GM19324 (cell line): Measurements from ENCODE around the gene CDK5R1.
"Not testable (repeated sequence)": the region's sequence is repeated elsewhere in the genome, so short reads cannot be mapped to it uniquely, and the experiment has no call there.

ENCODE experiments used
- ATAC-seq: cut with Tn5 transposase; IDR thresholded peaks from one replicate; pipeline ENCODE4 v1.9.1; 2021; ENCODE audit warnings: mild to moderate bottlenecking, moderate library complexity; ENCODE audit not compliant: unreplicated experiment, low FRiP score

Gene CDK5R1

DNA sequence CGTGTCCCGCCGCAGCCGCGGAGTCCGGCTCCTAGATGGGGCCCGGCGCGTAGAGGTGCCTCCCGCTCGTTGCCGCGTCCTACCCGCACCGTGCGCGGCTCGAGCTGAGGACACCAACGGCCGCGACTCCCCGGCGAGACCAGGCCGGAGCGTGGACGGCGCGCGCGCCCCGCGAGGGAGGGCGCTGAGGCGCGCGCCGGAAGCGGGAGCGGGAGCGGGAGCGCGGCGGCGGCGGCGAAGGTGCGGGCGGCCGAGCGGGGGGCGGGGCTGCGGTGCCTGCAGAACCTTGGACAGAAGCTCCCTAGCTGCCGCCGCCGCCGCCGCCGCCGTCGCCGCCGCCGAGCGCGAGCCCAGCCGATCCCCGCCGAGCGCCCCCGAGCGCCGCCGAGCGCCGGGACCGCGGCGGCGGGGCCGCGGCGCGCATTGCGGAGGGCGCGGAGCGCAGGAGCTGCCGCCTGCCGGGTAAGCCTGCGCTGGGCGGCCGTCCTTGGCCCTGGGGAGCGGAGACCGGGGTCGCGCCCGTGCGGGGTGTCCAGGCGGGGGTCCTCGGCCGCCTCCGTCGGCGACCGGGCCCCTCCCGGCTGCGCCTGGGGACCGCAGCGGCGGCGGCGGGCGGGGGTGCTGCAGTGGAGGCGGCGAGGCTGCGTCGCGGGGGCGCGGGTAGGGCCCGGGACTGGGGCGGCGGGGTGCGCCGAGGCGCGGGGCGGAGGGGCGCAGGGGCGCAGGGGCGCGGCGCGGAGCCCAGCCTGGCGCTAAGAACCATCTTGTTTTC is at the start of gene CDK5R1:
Gene CDK5R1 (plus strand): TSS at position 293 of the 772 bp plus-strand sequence. CDS start 628 bp downstream, outside the sequence.
- ATAC-seq: peak; percentile 33

DNA sequence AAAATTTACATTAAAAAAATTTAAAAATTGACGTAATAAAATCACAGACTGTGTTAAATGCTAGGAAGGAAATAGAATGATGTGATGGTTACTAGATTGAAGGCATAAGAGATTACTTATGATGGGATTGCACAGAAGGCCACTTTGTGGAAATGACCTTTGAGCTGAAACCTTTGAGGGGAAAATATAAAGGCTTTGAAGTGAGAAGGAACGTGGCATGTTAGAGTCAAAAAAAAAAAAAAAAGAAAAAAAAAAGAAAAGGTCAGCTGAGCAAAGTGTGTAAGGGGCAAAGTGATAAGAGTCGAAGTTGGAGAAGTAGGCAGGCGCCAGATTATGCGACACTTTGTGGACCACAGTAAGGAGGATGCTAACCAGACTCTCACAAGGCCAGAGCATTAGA is 46.1 kb upstream of the CDK5R1 start:
- no peak for ATAC-seq

DNA sequence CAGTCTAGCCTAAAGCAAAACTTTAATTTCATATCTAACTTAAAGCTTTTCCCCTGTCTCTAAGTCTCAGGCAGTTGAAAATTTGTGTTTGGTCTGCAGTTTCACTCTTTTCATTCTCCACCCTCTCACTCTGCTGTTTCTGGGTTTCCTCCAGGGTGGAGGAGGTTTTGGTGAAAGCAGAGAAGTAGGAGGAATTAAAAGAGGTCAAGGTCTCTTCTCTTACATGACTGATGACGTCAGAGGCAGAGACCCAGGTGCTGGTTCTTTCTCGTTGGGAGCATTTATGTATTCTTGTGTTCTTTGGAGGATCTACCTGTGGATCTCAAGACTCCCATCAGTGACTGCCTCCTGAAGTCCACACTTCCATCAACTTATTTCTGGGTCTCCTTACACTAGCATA is 44.9 kb upstream of the CDK5R1 start:
- ATAC-seq: no peak

DNA sequence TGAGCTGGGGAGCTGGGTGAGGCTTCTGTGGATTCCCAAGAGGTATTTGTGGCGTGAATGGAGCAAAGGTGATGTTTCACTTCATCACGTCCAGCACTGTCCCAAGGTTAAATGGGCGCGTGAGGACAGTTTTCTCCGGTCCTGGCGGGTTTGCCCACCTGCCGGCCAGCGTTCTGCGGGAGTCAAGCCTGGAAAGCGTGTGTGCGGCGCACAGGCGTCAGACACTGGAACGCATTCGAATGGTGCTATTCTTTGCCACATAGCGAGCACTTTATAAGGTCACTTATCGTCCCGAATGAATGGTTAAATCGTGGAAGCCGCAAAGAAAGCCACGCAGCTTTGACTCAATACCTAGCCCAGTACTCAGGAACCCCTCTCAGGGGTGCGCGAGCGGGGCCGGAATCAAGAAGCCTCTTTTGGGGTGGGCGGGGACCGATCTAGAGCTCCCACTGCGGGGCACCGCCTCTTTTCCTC is 42.9 kb upstream of the CDK5R1 start:
- ATAC-seq: no peak

DNA sequence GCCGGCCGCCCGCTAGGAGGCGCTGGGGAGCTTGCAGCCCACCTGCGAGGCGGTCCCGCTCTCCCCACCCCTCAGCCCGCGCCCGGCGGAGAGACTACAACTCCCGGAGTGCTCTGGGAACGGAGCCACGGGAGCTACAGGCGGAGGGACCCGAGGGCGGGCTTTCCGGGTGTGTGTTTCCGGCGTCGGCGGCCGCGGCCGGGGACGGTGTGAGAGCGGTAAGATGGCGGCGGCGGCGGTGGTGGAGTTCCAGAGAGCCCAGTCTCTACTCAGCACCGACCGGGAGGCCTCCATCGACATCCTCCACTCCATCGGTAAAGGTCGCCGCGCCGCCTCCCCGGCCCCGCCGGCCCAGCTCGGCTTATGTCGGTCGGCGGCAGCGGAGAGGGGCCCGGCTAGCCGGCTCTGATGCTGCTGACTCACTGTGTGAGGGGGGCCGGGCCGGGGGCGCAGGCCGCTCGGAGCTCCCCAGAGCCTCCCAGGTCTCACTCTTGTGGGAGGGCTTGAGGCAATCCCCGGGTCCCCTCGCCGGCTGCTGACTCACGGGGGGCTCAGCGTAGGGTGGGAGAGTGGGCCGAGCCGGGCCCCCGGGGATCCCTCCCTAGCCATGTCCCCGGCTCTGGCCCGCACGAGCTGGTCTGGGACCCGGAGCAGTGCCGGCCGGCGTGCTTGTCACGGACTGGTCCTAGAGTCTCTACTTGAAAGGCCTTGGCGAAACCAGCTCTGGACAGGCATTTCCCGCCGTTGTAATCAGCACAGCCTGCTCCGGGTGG is 42.3 kb upstream of the CDK5R1 start, which contains the start of gene PSMD11:
Gene PSMD11 (plus strand): TSS at position 210 of the 773 bp plus-strand sequence. CDS start 14 bp downstream, at position 224.
- ATAC-seq: peak; percentile 94

DNA sequence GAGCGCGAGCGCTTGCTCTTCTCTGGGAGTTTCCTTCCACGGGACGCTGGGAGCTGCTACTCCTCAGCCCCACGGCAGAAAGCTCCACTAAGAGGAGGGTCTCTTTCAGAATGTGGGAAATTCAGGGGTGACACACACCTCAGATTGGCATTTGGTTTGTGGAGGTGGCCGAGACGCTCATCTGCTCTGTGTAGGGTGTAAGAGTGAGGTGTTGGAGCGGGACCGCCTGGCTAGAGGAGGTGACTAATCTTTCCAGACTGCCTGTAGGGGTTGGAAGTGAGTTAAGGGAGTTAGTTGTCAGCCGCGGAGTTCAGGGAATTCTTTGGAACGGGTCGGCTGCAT is 41.7 kb upstream of the CDK5R1 start:
- peak; percentile 5 for ATAC-seq

DNA sequence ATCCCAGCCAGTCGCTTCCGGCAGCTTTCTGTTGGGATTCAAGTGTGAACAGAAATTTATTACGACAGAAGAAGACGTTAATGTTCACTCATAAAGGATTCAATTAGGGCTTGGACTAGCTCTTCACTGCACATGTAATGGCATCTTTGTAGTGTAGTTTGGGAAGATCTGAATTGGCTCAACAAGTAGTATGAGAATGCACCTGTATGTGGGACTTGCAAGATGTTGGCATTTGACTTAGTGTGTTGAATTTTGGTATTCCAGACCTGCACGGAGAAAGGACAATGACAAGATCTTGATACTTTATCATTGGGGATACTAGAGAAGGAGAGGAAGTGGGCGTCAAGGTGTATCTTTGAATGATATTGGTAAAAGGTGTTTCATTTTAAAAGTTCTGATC is 41.3 kb upstream of the CDK5R1 start:
- no peak for ATAC-seq

DNA sequence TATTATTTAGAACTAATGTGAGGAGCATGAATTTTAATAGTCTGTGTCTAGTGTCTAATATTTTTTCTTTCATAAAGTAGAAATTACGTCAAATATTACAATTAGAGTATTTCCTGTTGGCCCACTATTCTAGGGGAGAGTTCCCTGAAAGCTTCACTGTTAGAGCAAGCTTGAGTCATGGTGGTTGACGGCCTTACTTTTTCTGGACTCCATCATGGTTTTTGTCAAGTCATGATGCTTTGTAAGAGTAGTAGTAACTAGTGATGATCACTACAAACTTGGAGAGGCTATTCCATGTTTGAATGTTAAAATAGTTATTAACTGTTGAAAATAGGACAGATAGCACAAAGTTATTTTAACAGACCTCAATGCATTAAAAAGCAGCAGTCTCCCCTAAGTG is 40.8 kb upstream of the CDK5R1 start:
- no peak for ATAC-seq

DNA sequence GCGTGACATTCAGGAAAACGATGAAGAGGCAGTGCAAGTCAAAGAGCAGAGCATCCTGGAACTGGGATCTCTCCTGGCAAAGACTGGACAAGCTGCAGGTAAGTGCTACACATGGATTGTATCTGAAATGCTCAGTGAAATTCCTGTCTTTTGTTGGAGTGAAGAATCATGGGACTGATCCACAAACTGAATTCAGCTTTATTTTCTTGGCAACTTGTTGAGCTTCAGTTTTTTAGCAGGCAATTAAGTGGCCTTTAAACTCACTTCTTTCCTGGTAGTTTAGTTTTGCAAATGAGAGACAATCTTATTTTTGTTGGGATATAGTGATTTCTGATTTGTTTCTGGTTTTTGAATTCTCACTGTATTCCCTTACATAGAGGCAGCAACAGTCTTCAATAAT is 39.8 kb upstream of the CDK5R1 start:
- ATAC-seq: no peak

DNA sequence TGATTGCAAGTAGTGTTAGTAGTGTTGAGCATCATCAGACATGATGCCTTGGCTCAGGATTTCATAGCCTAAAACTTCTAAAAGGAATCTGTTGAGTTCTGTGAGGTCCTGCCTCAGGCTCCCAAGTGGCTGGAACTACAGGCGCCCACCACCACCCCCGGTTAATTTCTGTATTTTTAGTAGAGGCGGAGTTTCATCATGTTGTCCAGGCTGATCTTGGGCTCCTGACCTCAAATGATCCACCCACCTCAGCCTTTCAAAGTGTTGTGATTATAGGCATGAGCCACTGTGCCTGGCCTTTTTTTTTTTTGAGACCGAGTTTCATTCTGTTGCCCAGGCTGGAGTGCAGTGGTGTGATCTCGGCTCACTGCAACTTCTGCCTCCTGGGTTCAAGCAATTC is 36.8 kb upstream of the CDK5R1 start:
- ATAC-seq: no peak

DNA sequence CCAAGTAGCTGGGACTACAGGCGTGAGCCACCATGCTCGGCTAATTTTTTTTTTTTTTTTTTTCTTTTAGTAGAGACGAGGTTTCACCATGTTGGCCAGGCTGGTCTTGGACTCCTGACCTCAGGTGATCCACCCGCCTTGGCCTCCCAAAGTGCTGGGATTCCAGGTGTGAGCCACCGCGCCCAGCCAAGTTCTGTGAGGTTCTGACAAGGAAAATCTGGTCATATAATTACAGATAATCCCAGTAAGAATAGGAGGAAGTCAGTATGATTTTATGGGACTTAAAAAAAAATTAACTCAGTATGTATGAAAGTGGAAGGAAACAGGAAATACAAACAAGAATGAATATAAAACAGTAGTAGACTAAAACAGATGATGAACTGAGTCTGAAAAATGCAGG is 36.4 kb upstream of the CDK5R1 start:
- ATAC-seq: not testable (repeated sequence)

DNA sequence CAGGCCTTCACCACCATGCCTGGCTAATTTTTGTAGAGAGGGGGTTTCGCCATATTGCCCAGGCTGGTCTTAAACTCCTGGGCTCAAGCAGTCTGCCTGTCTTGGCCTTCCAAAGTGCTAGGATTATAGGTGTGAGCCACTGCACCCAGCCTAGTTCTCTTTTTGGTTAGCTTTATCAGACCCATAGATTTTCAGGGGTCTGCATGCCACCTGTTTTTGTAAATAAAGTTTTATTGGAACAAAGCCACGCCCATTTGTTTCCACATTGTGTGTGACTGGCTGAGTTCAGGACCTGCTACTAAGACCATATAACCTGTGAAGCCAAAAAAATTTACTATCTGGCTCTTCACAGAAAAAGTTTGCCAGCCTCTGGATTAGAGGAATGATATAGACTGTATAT is 34.9 kb upstream of the CDK5R1 start:
- ATAC-seq: no peak

DNA sequence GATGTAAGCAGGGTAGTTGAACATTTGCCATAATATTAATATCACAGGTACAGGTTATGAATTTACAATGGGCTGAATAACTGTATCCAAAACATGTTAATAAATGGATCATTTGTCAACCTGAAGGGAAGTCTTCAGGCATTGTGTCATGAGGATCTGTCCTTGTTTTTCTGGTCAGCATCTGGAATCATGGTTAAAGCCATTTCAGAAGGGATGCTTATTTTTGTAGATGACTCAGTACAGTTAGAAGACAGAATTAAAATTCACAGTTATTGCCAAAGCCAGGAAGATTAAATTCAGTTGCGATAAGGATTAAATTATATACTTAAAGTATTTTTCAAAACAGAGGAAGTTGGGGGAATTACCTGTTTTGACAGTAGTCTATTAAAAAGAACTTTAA is 34.5 kb upstream of the CDK5R1 start:
- no peak for ATAC-seq

DNA sequence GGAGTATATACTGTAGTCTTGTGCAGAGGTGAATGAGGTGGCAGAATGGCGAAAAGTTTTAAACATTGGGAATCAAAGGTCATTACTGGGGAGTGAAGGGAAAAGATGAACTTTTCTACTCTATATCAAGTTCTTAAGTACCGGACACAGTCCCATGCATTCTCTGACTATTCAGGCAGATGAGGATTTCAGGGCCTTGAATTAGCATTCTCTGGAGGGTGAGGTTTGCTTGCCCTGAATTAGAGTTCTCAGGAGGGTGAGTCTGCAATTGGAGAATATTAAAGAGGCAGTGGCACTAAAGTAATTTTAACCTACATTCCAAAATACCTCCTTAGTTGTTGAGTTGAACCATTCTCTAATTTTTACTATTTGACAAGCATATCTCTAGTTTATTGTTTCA is 33.4 kb upstream of the CDK5R1 start:
- no peak for ATAC-seq

DNA sequence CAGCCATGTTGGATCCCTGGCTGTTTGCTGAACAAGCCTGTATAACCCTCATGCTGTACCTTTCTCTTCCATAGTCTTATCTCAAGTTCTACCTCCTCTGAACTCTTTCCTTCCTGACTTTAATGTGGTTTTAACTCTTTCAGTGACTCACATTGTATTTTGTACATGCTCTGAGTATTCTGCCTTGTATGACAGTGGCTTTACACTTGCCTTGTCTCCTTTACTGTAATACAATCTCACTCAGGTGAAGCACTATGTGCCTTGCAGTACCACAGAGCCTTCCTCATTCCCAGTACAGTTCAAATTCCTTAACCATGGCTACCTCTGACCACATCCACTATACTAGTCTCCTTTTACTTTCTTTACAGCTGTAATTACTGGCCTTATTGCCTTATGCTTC is 28.4 kb upstream of the CDK5R1 start:
- ATAC-seq: no peak

DNA sequence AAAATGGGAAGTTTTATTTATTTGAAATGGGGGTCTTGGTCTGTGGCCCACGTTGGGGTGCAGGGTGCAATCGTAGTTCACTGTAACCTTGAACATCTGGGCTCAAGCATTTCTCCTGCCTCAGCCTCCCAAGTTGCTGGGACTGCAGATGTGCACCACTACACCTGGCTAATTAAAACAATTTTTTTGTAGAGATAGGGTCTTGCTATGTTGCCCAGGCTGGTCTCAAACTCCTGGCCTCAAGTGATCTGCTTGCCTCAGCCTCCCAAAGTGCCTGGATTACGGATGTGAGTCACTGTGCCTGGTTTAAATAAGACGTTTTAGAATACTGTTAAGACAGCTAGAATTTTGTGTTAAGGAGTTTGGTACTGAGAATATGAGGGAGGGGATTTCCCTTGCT is 26.7 kb upstream of the CDK5R1 start:
- ATAC-seq: no peak

DNA sequence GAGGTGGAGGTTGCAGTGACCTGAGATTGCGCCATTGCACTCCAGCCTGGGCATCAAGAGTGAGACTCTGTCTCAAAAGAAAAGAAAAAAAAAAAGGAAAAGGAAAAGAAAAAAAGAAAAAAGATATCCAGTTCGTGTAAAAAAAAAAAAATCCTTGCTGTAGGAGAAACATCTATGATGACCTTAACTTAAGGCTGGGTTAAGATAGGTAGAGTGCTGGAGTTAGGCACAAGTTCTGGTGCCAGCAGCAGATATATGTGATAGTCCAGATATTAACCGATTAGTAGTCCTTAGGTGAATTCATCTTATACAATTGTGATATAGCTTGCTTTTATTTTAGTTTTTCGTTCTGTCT is 25.3 kb upstream of the CDK5R1 start:
- no peak for ATAC-seq

DNA sequence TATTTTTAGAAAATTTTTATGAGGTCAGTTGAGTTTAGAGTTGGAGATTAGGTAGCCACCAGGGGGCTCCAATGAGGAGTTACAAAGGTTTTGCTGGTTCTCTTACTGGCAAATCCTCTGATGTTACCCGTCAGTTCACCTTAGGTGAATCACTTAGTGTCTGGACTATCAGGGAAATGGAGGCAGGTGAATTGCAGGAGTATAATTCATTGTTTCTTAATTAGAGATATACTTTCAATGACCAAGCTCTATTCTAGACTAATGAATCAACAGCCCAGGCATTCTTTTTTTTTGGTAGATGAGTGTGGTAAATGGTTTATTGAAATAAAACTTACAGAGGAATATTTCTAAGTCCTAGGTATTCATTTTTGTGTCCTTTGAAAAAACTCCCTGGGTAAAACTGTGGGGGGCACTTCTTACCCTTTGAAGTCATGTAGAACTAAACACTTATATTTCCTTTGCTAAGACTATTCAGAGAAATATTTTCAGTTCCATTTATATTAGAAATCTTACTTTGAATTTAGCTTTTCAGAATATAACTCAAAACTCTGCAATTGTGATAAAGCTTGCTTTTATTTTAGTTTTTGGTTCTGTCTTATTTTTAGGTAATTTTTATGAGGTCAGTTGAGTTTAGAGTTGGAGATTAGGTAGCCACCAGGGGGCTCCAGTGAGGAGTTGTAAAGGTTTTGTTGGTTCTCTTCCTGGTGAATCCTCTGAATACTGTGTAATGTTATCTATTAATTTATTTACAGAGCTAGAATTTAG is 24.8 kb upstream of the CDK5R1 start:
- ATAC-seq: no peak

DNA sequence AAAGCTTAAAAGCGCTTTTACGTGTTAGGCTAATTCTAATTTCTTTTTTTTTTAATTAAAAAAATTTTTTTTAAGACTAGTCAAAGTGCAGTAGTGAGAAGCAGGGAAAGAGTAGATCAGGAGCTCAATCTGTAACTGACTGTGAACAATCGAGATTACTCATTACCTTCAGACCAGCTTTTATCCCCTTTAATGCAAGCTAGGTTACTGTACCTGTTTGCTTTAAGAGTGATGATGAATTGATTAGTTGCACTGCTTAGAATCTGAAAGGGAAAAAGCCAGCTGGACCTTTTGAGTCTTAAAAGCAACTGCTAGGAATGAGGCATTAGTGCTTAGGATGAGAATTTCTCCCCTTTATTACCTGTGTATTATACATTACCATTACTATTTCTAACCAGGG is 23.5 kb upstream of the CDK5R1 start:
- ATAC-seq: no peak

DNA sequence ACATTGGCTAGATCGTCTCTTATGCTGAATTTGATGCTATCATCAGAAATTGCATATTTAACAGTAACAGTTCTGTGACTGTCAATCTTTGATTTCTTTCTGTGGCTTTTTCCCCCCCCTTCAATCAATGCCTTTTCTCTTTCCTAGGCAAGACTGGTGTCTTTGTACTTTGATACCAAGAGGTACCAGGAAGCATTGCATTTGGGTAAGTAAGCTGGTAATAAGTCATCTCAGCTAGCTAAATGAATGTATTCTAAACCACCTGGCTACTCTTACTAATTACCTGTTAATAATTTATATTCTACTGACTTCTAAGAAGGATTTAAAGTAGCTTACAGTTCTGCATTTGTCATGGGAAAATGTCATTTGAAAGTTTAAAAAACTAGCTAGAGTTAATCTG is 22.4 kb upstream of the CDK5R1 start:
- no peak for ATAC-seq

DNA sequence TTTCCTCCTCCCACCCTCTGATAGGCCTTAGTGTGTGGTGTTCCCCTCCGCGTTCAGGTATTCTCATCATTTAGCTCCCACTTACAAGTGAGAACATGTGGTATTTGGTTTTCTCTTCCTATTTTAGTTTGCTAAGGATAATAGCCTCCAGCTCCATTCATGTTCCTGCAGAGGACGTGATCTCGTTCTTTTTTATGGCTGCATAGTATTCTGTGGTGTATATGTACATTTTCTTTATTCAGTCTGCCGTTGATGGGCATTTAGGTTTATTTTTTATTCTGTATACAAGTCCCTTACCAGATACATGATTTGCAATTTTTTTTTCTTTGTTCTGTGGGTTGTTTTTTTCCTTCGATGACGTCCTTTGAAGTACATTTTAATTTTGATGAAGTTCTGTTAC is 18.8 kb upstream of the CDK5R1 start:
- ATAC-seq: no peak
